Activated CD4-positive, CD25-positive, alpha-beta regulatory T cell treated with anti-CD3 and anti-CD28 coated beads, Interleukin-2, amount 50 U/mL, for 72 hours (primary cell): ENCODE measurements around the gene ACSS1.

Experiments
- DNase-seq: peaks from one replicate; pipeline ENCODE4 v3.0.0; 2021

Gene ACSS1

DNA sequence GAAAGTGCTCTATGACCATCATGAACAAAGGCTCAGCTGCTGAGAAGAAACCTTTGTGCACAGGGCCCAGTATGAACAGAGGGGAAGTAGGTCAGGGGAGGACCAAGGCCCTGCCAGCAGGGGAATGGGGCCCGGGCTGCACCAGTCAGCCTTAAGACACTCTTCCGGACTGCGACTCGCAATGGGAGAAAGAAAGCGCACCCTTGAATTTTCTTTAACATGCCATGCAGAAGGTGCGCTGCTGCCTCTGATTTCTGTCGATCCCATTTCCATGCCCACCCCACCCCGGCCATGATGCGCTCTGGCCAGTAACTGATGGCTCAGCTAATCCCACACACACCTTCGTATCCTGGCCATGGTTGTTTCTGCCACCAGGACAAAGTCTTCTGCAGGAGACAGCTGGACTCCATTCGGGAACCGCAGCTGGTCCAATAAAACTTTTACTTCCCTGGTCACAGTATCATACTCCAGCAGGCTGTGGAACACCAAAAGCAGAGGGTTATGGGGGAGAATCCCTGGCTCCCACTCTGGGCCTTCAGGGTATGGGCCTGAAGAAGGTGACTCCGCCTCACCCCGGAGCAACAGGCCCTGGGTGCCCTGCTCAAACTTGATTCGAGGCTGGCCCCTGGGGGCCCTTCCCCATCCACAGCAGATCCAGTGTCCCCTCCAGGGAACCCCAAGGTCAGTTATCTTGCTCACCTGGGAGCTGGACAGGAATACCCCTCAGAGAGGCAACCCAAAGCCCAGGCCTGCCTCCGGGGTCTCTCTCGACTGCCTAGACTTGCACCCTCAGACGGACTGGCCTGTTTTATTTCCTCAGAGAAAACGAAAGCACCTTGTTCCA lies 88.5 kb downstream of the ACSS1 start:
- DNase-seq = no peak

DNA sequence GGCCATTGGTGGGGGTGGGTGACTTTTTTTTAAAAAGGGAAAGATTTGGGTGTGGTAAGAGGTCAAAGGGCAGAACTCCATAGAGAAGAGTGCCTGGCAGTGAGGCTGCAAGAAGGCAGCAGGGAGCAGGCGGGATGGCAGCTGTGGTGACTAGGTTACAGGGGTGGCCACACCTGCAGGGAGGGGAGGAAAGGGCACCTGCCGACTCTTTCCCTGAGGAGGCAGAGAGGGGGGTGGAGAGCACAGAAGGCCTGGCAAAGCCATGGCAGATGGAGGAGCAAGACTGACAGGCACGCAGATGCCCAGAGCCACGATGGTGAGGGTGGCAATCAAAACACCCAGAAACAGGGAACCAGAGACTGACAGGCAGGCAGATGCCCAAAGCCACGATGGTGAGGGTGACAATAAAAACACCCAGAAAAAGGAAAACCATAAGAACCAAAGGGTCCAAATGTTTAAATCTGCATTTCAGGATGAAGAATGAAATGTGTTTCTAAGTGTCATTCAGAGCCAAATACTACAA lies 89.6 kb downstream of the ACSS1 start:
- no peak for DNase-seq

DNA sequence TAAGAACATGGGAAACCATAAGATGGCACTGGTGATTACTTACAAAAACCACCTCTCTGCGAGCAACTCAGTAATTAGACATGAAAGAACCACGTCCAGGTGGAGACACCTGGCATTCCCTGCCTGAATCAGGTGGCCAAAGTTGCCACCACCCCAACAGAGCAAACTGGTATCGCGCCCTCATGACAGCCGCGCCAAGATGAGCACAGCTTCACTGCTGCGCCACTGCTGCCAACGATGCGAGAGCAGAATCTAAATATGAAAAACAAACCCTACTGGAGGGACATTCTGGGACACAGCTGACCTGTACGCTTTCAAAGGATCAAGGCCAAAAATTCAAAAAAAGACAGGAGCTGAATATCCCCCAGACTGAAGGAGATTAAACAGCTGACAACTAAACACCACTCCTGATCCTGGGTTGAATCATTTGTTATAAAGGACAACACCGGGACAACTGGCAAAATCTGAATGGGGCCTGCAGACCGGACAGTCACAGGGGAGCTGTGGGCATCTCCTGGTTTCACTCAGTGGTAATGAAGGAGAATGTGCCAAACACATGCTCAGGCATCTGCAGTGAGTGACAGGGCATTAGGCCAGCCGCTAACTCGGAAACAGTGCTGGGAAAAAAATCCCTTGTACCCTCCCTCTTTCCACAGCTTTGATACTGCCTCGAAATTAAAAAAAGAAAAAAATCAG lies 91.5 kb downstream of the ACSS1 start:
- no peak for DNase-seq

DNA sequence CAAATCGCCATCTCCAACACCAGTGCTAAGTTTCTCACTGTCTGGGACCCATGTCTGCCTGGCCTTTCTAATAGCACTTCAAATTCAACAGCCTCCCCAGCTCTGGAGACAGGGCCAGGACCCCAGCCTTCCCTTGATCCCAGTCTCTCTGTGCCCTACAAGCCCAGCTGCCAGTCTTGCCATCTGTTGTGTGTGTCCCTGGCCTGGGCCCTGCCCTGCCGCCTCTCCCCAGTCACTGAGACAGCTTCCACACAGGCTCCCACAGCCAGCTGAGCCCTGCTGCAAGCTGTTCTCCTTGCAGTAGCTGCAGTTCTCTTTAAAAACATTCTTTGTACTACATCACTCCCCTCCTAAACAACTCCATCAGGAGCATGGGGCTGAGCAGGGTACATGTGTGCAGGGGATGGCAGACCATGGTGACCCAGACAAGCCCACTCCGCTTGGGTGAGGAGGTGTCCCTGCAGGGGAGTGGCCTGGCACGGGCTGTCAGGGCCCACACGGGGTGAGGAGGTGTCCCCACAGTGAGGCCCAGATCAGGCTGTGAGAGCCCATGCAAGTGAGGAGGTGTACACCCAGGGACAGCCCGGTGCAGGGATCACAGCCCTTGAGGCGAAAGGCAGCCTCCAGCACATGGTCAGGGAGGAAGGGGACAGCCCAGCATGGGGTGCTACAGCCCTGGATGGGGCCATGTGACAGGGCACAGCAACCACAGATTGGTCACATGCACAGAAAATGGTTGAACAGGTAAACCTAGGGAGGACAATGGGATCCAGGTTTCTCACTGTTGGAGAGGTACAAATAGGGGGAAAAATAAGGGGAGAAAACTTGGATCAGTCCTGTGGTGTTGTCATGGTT lies 92.6 kb downstream of the ACSS1 start:
- no peak for DNase-seq

DNA sequence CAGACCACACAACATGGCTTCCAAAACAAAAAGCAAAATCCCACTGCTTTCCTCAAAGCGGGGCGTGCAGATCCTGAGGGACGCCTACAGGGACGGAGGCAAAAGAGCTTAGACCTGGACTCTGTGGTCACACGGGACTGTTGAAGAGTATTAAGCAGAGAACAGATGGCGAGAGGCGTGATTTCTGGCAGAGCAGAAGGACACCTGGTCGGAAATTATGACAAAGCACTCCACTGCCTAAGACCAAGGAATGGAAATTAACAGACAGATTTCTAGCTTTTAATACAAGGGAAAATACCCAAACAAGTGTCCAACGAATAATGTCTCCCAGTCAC lies 93.5 kb downstream of the ACSS1 start:
- DNase-seq = no peak

DNA sequence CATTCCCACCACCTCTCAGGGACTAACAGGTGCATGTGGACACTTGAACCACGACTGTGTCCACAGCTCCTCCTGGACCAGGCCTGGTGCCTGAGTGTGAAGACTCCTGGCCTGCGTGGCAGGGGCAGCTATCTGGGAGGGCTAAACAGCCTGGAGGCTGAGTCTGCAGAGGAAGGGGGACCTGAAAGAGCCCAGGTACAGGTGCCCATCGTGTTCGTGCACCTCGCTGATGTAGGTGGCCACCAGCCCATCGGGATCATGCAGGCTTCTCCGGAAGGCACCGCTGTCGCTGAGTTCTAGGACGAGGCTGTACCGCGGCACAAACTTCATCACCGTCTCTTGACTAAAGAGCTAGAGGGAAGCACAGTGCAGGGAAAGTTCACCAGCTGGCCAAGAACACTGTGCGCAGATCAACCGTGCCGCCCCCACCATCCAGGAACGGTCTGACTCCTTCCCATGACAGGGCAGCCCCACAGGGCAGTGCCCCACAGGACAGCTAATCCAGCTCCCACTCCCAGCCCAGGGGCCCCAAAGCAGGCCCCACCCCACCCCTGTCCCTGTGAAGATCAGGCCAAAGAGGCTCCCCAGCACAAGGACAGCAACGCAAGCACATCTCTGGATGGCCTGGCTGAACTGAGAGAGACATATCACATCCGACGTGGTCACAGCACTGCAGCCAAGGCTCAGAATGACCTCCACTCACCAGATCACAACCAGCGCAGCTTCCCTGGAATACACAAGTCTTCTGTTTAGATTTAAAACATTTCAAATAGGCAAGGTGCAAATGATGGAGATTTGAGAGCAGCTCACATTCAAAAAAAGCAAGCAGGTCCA lies 94.0 kb downstream of the ACSS1 start:
- no peak for DNase-seq

DNA sequence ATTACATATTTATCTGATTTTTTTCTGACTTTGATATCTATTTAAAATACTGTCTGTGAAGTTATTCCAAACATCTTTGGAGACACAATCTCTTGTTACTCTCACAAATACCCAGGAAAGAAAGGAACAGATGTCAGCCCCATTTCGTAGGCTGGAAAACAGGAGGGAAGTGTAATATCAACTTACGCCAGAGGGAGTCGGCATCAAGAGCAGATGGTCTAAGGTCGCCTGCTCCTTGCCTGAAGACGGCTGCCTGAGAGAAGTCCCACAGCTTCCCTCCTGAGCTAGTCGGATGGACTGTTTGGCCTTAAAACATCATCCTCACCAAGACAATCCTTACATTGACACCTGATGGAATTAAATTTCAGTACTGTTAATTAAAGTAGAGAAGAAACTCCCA lies 95.4 kb downstream of the ACSS1 start:
- no peak for DNase-seq

DNA sequence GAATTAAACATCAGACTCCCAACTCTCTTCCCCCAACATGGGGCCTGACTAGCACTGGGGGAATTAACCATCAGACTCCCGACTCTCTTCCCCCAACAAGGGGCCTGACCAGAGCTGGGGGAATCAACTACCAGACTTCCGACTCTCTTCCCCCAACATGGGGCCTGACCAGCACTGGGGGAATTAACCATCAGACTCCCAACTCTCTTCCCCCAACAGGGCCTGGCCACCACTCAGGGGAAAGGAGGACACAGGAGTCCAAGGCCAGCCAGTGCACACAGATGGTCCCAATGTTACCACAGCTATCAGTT lies 95.8 kb downstream of the ACSS1 start:
- no peak for DNase-seq

DNA sequence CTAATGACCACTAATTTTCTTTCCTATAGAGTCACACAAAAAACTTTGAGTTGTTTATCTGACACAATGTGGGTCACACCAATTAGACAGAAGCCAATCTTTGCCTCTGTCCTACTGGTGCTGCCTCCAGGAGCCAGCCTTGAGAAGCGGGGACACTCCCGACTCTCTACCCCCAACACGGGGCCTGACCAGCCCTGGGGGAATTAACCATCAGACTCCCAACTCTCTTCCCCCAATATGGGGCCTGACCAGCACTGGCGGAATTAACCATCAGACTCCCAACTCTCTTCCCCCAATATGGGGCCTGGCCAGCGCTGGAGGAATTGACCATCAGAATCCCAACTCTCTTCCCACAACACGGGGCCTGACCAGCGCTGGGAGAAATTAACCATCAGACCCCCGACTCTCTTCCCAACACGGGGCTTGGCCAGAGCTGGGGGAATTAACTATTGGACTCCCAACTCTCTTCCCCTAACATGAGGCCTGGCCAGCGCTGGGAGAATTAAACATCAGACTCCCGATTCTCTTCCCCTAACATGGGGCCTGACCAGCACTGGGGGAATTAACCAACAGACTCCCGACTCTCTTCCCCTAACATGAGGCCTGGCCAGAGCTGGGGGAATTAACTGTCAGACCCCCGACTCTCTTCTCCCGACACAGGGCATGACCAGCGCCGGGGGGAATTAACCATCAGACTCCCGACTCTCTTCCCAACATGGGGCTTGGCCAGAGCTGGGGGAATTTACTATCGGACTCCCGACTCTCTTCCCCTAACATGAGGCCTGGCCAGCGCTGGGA lies 96.4 kb downstream of the ACSS1 start:
- no peak for DNase-seq

DNA sequence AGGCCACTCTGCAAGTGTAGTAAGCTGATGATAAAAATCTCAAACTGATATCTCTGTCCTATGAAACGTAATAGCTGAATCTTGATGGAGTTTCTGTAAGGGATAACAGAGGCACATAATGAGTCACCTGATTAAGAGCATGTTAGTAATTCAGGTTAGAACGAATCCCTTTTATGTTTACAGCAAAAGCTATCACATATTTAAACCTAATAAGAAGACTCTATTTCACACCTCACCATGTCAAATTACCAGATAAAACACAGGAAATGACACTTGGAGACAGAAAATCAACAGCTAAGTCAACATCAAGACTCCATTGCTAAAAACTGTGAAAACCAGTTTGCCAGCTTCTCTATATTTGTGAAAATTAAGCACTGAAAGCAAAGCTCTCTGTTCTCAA lies 97.1 kb downstream of the ACSS1 start:
- no peak for DNase-seq

DNA sequence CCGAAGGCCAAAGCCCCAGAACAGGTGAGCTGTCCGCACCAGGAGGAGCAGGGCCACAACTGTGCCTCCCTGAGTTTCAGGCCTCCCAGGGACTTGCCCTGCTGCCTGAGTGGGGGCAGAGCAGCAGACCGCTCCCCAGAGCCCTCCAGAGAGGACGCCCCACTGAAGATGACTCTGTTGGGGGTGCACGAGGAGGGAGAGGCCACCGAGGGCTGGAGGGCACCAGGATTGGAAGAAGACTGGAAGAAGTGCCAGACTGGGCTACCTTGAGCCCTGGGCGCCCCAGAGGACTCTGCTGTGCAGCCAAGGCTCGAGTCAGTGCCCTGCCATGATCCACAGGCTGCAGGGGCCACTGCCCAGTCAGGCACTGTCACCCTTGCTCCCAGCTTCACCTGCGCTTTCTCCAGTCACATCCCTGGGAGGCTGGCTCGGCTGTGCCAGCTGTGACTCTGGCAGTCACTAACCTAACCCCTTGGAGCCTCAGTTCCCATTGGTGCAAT lies 97.6 kb downstream of the ACSS1 start:
- no peak for DNase-seq

DNA sequence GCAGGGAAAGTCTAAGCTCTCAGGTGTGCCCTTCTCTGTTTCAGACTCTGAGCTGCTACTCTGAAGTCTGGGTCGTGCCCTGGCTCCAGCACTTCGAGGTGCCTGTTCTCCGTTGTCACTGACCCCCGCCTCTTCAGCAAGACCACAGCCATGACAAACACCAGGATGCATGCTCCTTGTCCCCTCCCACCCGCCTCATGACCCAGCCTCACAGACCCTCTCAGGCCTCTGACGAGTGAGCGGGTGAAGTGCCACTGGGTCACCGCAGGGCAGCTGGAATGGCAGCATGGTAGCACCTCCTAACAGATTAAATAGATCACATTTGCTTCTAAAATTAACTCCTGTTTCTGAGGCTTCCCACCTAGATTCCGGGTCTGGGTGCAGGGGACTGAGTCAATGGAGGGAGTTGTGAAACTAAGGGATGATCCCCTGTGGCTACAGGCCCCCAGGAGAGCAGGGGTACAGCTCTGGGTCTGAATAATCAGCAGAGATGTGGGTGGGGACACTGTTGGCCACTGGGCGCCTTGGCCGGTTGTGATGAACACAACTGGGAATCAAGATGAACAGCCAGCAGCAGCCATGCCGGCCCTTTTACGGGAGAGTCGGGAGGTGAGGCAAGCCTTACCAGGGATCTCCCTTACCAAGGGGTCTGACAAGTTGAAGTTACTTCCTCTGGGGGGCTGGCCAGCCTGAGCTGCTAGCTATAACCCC lies 98.2 kb downstream of the ACSS1 start:
- no peak for DNase-seq

DNA sequence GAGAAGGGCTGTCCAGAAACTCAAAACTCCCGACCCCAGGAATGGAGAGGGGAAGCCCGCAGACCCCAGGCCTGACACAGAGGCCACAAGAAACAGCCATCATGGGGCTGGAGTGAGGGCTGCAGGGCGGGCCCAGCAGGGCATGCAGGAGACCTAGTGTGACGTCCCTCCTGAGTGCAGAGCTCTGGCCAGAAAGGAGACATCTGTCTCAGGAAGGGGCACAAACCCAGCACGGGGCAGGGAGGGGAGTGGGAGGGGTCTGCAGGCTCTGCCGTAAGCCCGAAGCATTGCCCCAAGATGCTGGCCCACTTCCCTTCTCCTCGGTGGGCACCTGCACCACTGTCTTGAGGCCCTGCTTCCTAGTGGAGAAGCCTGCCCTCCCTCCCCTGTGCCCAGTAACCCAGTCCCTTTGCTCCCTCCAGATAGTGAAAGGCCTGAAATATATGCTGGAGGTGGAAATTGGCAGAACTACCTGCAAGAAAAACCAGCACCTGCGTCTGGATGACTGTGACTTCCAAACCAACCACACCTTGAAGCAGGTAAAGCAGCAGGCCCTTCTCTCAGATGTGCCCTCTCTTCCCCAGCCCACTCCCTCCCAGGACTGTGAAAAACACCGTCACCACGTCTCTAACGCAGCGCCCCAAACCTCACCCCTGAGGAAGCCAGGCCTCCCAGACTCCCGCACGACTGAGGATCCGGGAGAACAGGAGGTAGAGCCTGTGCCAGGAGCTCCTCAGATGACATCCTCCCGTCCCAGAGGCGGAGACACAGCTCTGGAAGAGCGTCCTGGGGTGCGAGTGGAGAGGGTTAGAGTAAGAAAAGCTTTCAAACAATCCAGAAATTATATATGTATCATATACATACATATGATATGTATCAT lies 99.2 kb downstream of the ACSS1 start:
- DNase-seq = no peak

DNA sequence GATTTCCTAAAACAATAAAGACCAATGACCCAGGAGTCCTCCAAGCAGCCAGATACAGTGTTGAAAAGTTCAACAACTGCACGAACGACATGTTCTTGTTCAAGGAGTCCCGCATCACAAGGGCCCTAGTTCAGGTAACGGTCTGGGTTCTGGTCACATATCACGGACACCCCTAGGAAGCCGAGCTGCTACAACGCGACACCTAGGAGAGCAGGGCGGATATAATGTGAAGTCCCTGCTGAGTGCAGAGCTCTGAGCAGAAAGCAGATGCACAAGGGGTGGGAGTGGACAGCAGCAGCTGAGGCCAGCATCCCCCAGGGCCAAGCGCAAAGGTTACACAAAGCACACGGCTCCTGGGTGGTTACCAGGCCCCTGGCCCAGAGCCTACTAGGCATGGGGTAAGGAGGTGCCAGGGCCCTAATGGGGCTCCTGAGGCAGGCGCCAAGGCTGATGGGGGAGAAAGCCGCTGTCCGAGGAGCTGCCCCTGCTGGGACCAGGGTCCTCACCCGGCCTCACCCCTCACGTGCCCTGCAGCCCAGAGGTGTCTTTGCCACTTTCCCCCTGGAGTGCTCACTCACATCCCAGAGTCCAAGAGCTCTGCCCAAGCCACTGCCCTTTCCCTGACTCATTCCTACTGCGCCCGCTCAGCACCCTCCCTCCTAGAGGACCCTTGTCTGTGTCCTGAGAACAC lies 100.5 kb downstream of the ACSS1 start:
- no peak for DNase-seq
